IPS DF 4.7 (cell line): Measurements from ENCODE around the gene LIMCH1.
"Not testable (repeated sequence)": the region's sequence is repeated elsewhere in the genome, so short reads cannot be mapped to it uniquely, and the experiment has no call there.

ENCODE experiments used
- DNase-seq: peaks from one replicate; pipeline ENCODE4 v3.0.0-alpha.2; 2013; ENCODE audit warnings: low spot score; ENCODE audit errors: extremely low read depth

The LIMCH1 gene

GRCh38 chr4:41718907-41719306 lies 180.9 kb downstream of the LIMCH1 start:
- no peak for DNase-seq

GRCh38 chr4:41719417-41719816 lies 181.5 kb downstream of the LIMCH1 start:
- DNase-seq: no peak

GRCh38 chr4:41722181-41722580 lies 184.2 kb downstream of the LIMCH1 start:
- DNase-seq: no peak

GRCh38 chr4:41723286-41723685 lies 185.3 kb downstream of the LIMCH1 start:
- no peak for DNase-seq

DNA sequence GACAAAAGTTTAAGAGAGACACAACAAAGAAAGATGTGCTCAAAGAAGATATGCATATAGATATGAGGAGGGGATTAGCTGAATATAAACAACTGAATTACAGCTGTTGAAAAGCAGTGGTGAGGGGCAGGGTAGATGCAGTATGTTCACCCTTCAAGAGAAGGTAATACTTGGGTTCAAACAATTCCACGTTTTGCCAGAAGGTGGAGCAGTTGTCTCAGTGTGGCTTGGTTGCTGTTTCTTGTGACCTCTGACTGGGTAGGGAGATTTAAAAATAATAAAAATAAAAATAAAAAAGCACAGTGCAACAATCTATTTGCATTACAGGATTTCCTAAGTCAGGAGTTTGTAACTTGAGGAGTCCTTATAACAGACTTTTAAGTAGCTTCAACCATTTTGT lies 187.3 kb downstream of the LIMCH1 start:
- DNase-seq: no peak

DNA sequence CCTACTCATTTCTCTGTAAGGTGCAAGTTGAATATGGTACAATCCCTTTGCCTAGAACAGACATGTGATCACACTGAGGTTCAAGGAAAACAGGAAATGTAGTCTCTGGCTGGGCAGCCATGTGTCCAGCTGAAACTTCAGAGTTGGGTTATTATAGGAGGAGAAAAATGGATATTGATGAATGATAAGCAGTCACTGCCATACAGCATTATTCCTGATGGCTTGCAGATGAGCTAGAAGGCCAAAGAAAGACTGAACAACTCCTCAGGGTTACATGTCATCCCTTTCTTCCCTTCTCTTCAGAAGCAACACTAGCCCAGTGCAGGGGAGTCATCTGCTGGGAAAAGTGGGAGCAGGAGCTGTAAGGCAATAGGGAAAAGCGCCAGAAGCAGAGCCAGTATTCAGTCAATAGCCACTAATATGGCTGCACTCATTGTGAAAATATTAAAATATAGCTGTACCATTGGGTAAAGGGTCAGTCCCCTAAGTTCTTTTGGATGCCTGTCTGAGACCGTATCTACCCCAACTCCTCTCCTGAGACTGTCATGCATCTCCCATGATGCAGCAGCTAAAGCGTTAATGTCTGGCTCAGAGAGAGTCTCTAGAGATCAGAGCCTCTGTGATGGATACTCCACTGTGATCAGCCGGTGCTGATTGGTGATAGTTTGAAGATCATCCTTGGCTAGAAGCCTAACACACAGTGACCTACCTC lies 190.1 kb downstream of the LIMCH1 start:
- DNase-seq: no peak

DNA sequence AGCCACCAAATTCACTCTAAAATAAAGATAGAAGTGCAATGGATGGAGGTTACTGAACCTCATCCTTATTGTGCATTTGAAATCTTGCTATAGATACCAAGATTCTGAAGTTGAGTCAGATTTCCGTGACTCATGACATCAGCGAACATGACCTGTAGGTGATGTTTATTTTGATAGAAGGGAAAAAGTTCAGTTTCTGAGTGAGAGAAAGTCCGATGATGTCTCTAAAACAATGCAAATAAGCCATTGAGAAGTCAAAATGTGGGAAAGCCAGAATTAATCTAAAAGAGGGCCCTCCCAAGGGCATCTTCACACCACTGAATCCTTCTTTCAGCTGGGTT lies 190.6 kb downstream of the LIMCH1 start:
- DNase-seq: no peak

- DNase-seq: no peak
These were observed 193.7 kb downstream of the LIMCH1 start for GRCh38 chr4:41731569-41732126.

DNA sequence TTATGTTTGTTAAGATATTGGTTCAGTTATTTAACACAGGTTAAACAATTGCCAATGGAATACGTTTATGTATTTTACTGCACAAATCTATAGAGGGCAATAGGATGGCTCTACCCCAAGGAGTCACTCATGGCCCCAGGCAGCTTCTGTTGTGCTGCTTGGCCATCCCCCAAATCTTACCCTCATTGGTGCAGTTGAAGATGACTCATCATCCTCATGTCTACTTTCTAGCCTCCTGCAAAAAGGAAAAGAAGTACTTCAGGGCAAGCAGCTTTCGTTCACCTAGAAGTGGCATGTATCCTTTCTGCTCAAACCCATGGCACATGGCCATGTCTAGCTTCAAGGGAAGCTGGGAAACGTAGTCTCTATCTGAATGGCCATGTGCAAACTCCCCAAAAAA lies 196.4 kb downstream of the LIMCH1 start:
- no peak for DNase-seq

GRCh38 chr4:41737491-41737890 lies 199.5 kb downstream of the LIMCH1 start:
- not testable (repeated sequence) for DNase-seq

GRCh38 chr4:41741354-41741753 lies 203.4 kb downstream of the LIMCH1 start:
- DNase-seq: no peak

DNA sequence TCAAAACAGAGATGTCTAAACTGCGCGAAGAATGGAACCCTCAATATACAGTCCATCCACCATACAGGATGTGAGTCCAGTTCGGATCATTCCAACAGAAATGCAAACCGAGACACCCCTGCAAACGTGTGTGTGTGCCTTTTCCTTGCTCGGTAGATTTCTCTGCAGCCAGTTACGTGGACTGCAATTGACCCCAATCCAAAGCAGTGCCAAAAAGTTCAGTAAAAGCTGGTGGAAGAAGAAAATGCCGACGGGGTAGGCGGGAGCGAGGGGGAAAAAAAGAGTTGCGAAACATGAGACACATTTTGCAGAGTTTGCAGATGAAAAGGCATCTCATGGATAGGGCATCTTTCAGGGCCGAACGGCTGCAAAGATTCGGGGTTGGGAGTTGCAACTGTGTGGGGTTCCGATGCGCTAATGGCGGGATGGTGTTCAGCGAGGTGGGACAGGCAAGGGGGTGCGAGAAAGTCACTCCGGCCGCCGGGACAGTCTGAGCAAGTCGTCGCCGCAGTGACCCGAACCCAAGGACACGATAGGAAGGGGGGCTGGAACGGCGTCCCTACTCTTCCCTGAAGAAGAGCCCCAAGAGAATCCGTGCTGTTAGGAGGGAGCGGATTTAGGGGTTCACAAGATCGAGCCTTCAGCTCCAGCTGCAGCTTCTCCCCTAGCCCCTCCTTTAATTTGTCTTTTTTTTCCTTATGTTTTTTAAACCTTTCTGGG lies 206.8 kb downstream of the LIMCH1 start:
- no peak for DNase-seq

DNA sequence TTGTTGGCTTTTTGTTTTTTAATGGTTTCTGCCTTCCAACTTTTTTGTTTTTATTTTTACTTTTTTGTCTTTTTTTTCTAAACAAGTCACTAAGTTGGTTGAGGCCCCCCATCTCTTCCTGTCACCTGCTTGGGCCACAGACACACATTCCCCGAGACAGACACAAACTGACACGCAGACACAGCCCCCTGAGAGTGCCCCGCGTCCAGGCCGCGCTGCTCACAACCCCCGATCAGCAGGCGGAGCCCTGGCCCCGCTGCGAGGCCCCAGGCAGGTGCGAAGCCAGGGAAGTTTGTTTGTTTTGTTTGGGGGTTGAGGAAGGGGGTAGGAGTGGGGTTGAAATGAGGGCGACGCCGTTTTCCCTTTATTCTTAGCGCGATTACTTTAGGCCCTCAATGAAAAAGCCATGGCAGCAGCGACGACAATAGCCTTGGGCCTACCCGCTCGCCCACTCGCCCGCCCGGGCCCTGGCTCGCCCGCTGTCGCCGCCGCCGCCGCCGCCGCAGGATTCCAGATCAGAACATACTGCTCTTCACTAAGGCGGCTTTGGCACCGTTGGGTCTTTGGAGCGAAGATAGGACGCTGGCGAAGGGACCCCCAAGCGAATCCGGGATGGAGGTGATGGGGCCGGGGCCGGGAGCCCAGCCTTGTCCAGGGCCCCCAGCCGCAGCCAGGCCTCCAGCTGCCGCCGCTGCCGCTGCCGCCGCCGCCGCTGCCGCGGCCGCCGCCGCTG lies 207.5 kb downstream of the LIMCH1 start:
- no peak for DNase-seq

DNA sequence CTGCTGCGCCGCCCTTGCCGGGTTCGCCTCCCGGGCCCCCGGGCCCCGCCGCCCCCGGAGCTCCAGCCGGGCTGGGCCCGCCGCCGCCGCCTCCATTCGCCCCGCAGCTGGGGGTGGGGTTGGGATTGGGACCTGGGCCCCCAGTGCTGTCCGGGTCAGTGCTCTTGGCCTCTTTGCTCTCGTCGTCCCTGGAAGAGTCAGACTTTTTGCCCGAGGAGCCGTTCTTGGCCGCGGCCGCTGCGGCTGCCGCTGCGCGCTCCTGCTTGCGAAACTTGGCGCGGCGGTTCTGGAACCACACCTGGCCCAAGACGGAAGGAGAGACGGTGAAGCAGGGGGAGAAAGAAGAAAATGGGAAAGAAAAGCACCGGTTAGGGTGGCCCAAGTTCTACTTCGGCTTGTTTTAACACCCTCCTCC lies 208.1 kb downstream of the LIMCH1 start:
- DNase-seq: no peak

GRCh38 chr4:41746440-41747229 lies 208.7 kb downstream of the LIMCH1 start:
- DNase-seq: no peak

GRCh38 chr4:41747230-41748055 lies 209.5 kb downstream of the LIMCH1 start:
- no peak for DNase-seq

GRCh38 chr4:41748074-41748570 lies 210.2 kb downstream of the LIMCH1 start:
- no peak for DNase-seq

DNA sequence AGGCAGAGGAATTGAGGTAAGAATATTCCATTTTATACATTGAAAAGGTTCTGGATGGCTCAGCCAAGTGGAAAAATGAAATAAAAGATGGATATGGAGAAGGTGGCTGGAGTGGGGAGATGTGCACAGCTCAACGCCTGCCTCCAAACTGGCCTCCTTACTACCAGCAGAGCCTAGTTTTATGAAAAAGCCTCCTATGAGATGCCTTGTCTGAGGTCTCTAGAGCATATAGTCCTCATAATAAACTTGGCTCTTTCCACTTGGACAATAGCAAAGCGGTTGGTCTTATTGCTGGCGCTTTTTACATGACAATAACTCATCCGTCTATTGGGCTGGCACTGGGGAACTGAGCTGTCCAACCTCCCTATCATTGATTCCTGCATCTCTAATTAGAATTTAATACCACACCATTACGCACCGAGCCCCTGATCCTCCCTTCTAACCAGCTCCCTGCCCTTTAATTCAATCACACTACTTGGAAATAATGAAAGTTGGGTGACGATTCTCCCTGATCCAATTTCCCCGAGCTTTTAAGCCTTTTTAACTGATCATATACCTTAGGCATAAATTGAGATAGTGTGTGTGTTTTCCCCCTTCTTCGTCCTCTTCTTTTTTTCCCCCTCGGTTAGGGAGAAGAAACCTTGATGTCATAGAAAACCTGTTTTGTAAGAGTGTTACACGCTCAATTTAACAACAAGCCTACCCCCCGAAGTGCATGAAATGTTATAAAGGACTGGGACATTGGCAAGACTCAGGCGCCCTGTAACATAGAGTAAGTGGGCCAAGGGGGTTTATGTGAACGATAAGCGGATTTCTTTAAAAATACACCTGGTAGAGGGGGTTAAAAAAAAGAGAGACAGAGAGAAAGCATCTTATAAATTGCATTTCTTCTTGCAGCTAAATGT lies 210.9 kb downstream of the LIMCH1 start, which contains the start of gene PHOX2B:
Gene PHOX2B (minus strand): TSS at position 155 of the 905 bp plus-strand sequence. CDS start 115 bp downstream, at position 40.
- no peak for DNase-seq

GRCh38 chr4:41749631-41750039 lies 211.7 kb downstream of the LIMCH1 start:
- DNase-seq: no peak
